ENCODE measurements around the gene TAF1B. TPM values are rescaled to one million over a fixed set of nuclear protein-coding genes. Genes with fewer than 3 reads are reported as not detected.
"Not testable (repeated sequence)": the region's sequence is repeated elsewhere in the genome, so short reads cannot be mapped to it uniquely, and the experiment has no call there.

The TAF1B gene
- total RNA-seq, 2 experiments from 2014 or later = 23.0 to 25.3 TPM

DNA sequence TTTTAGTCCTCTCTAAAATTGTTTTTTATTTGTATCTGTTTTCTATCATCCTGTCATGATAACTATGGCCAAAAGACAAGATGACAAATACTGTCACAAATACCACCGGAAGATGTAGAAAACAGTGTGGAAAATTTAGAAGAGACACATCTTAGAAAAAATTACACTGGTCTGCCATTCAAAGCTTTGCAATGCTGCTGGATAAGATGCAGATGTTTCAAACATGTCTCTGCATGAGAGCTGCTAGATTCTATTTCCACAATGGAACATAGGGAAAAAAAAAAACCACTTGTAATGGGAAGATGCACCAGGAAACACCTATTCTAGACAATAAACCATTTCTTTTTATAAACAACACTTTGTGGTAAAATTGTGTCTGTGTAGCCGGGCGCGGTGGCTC, 5.8 kb upstream of the TAF1B start:
- H3K36me3 Mint-ChIP-seq = no peaks in the 10 kb centered on the region
- DNase-seq = no peak
- H3K27ac Mint-ChIP-seq = no peak overlapping the region
- H3K9me3 Mint-ChIP-seq = no peaks in the 10 kb centered on the region
- peaks cover 2% of the 10 kb centered on the region for H3K4me1 Mint-ChIP-seq
- H3K4me3 Mint-ChIP-seq = no peak overlapping the region
- no peaks in the 10 kb centered on the region for H3K27me3 Mint-ChIP-seq

- H3K4me1 Mint-ChIP-seq = peaks cover 8% of the 10 kb centered on the region
- H3K36me3 Mint-ChIP-seq = no peaks in the 10 kb centered on the region
- no peak for DNase-seq
- H3K27ac Mint-ChIP-seq = no peak overlapping the region
- H3K9me3 Mint-ChIP-seq = no peaks in the 10 kb centered on the region
- no peak overlapping the region for H3K4me3 Mint-ChIP-seq
- H3K27me3 Mint-ChIP-seq = no peaks in the 10 kb centered on the region
These were observed 4.9 kb upstream of the TAF1B start for GRCh38 chr2:9838391-9838790.

DNA sequence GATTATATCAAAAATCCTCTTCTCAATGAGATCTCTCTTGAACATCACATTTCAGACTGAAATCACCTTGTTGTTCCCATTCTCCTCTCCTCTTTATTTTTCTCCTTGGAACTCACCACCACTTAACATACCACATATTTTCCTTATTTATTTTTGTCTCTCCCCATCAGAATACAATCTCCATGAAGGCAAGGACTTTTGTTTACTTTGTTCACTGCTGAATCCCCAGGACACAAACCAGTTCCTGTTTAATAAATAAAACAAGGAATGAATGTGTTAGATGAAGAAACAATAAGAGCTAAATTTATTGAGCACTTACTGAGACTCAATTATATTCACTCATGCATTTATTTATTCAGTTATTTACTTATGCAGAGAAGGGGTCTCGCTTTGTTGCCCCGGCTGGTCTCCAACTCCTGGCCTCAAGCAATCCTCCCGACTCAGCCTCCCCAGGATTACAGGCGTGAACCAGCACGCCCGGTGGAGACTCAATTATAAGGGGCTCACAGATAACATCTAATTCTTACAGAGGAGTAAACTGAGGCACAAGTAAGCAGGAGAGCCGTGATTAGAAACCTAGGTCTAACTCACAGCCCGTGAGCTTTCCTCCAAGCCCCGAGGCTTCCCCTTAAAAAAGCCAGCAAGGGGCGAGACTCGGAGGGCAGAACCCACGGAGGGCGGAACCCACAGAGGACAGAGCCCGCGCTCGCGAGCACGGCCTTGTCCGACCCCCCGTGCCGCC, 616 bp upstream of the TAF1B start:
- H3K9me3 Mint-ChIP-seq = no peaks in the 10 kb centered on the region
- H3K4me3 Mint-ChIP-seq = peak overlapping the region; percentile 83
- no peaks in the 10 kb centered on the region for H3K27me3 Mint-ChIP-seq
- H3K4me1 Mint-ChIP-seq = peaks cover 32% of the 10 kb centered on the region
- peak overlapping the region; percentile 93 for H3K27ac Mint-ChIP-seq
- DNase-seq = no peak
- H3K36me3 Mint-ChIP-seq = peaks cover 4% of the 10 kb centered on the region

- Mint-ChIP-seq H3K36me3 (peaks cover 7% of the 10 kb centered on the region), H3K27me3 (no peaks in the 10 kb centered on the region), H3K4me3 (peak overlapping the region; percentile 83), H3K4me1 (peaks cover 35% of the 10 kb centered on the region), H3K9me3 (no peaks in the 10 kb centered on the region), H3K27ac (peak overlapping the region; percentile 93)
- no peak for DNase-seq
These were observed 786 bp downstream of the TAF1B start for GRCh38 chr2:9844036-9844483.

- Mint-ChIP-seq H3K9me3 (no peaks in the 10 kb centered on the region), H3K36me3 (peaks cover 10% of the 10 kb centered on the region), H3K4me1 (peaks cover 35% of the 10 kb centered on the region), H3K27me3 (no peaks in the 10 kb centered on the region), H3K27ac (peak overlapping the region; percentile 93), H3K4me3 (peak overlapping the region; percentile 83)
- DNase-seq = no peak
These were observed 1.3 kb downstream of the TAF1B start for GRCh38 chr2:9844576-9844975.

- no peak for DNase-seq
- H3K36me3 Mint-ChIP-seq = peaks cover 19% of the 10 kb centered on the region
- H3K27me3 Mint-ChIP-seq = no peaks in the 10 kb centered on the region
- H3K9me3 Mint-ChIP-seq = no peaks in the 10 kb centered on the region
- H3K4me1 Mint-ChIP-seq = peaks cover 35% of the 10 kb centered on the region
- H3K27ac Mint-ChIP-seq = no peak overlapping the region
- H3K4me3 Mint-ChIP-seq = no peak overlapping the region
These were observed 3.3 kb downstream of the TAF1B start for GRCh38 chr2:9846554-9846953.

DNA sequence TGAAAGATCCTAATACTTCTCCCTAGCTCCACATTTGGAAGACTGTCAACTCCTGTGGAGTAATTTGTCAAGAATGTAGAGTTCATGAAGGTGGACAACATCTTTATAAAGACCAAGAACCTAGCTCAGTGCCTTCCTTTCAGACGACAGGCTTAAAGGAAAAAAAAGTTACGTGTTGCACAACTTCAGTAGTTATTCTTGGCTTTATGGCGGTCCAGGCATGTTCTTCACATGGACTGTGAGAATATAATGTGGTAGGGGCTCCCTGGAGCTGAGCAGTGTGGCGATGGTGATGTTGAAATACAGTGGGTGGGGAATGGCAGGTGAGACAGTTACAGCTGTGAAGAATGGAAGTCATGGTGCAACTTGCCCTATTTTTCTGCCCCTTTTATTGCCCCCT, 3.9 kb downstream of the TAF1B start:
- Mint-ChIP-seq H3K36me3 (peaks cover 23% of the 10 kb centered on the region), H3K27me3 (no peaks in the 10 kb centered on the region), H3K27ac (no peak overlapping the region), H3K4me3 (no peak overlapping the region), H3K4me1 (peaks cover 35% of the 10 kb centered on the region), H3K9me3 (no peaks in the 10 kb centered on the region)
- no peak for DNase-seq

GRCh38 chr2:9852881-9853280, 9.6 kb downstream of the TAF1B start:
- H3K4me1 Mint-ChIP-seq = peaks cover 1% of the 10 kb centered on the region
- no peak overlapping the region for H3K27ac Mint-ChIP-seq
- H3K9me3 Mint-ChIP-seq = peaks cover 8% of the 10 kb centered on the region
- H3K36me3 Mint-ChIP-seq = peaks cover 64% of the 10 kb centered on the region
- no peak overlapping the region for H3K4me3 Mint-ChIP-seq
- no peak for DNase-seq
- H3K27me3 Mint-ChIP-seq = no peaks in the 10 kb centered on the region

DNA sequence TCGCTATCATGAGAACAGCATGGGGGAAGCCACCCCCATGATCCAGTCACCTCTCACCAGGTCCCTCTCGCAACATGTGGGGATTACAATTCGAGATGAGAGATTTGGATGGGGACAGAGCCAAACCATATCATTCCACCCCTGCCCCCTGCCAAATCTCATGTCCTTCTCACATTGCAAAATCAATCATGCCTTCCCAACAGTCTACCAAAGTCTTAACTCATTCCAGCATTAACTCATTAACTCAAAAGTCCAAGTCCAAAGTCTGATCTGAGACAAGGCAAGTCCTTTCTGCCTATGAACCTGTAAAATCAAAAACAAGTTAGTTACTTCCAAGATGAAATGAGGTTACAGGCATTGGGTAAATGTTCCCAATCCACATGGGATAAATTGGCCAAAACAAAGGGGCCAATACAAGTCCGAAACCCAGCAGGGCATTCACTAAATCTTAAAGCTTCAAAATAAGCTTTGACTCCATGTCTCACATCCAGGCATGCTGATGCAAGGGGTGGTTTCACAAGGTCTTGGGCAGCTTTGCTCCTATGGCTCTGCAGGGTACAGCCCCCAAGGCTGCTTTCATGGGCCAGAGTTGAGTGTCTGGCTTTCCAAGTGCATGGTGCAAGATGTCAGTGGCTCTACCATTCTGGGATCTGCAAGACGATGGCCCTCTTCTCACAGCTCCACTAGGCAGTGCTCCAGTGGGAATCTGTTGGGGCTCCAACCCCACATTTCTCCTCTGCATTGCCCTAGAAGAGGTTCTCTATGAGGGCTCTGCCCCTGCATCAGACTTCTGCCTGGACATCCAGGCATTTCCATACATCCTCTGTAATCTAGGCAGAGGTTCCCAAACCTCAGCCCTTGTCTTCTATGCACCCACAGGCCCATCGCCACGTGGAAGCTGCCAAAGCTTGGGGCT, 14.8 kb downstream of the TAF1B start:
- Mint-ChIP-seq H3K27me3 (no peaks in the 10 kb centered on the region), H3K27ac (no peak overlapping the region), H3K9me3 (peaks cover 15% of the 10 kb centered on the region), H3K36me3 (peaks cover 83% of the 10 kb centered on the region), H3K4me1 (no peaks in the 10 kb centered on the region), H3K4me3 (no peak overlapping the region)
- no peak for DNase-seq

GRCh38 chr2:9858730-9859068, 15.4 kb downstream of the TAF1B start:
- Mint-ChIP-seq H3K4me1 (no peaks in the 10 kb centered on the region), H3K27me3 (no peaks in the 10 kb centered on the region)

DNA sequence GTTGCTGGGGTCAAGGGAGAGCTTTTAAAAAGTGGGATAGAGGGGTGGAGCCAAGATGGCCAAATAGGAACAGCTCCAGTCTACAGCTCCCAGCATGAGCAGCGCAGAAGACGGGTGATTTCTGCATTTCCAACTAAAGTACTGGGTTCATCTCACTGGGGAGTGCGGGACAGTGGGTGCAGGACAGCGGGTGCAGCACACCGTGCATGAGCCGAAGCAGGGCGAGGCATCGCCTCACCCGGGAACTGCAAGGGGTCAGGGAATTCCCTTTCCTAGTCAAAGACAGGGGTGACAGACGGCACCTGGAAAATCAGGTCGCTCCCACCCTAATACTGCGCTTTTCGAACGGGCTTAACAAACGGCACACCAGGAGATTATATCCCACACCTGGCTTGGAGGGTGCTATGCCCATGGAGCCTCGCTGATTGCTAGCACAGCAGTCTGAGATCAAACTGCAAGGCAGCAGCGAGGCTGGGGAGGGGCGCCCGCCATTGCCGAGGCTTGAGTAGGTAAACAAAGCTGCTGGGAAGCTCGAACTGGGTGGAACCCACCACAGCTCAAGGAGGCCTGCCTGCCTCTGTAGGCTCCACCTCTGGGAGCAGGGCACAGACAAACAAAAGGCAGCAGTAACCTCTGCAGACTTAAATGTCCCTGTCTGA, 17.8 kb downstream of the TAF1B start:
- DNase-seq, H3K27me3 Mint-ChIP-seq, H3K4me3 Mint-ChIP-seq, H3K27ac Mint-ChIP-seq, H3K4me1 Mint-ChIP-seq: not testable (repeated sequence)
- peaks cover 65% of the 10 kb centered on the region for H3K36me3 Mint-ChIP-seq
- H3K9me3 Mint-ChIP-seq = peaks cover 21% of the 10 kb centered on the region

More at GRCh38 chr2:9858730-9859068, 15.4 kb downstream of the TAF1B start:
- Mint-ChIP-seq H3K4me3 (no peak overlapping the region), H3K9me3 (peaks cover 18% of the 10 kb centered on the region), H3K27ac (no peak overlapping the region), H3K36me3 (peaks cover 79% of the 10 kb centered on the region)
- DNase-seq = no peak

- Mint-ChIP-seq H3K4me3 (no peak overlapping the region), H3K36me3 (peaks cover 21% of the 10 kb centered on the region)
These were observed 24.6 kb downstream of the TAF1B start for GRCh38 chr2:9867881-9868280.

GRCh38 chr2:9873337-9873736, 30.1 kb downstream of the TAF1B start:
- no peak overlapping the region for H3K4me3 Mint-ChIP-seq
- H3K27me3 Mint-ChIP-seq = no peaks in the 10 kb centered on the region
- no peaks in the 10 kb centered on the region for H3K4me1 Mint-ChIP-seq
- H3K36me3 Mint-ChIP-seq = peaks cover 34% of the 10 kb centered on the region
- H3K27ac Mint-ChIP-seq = no peak overlapping the region
- no peak for DNase-seq
- no peaks in the 10 kb centered on the region for H3K9me3 Mint-ChIP-seq

More at GRCh38 chr2:9867881-9868280, 24.6 kb downstream of the TAF1B start:
- no peaks in the 10 kb centered on the region for H3K4me1 Mint-ChIP-seq
- H3K27ac Mint-ChIP-seq = no peak overlapping the region
- DNase-seq = no peak
- H3K9me3 Mint-ChIP-seq = peaks cover 6% of the 10 kb centered on the region
- H3K27me3 Mint-ChIP-seq = no peaks in the 10 kb centered on the region

DNA sequence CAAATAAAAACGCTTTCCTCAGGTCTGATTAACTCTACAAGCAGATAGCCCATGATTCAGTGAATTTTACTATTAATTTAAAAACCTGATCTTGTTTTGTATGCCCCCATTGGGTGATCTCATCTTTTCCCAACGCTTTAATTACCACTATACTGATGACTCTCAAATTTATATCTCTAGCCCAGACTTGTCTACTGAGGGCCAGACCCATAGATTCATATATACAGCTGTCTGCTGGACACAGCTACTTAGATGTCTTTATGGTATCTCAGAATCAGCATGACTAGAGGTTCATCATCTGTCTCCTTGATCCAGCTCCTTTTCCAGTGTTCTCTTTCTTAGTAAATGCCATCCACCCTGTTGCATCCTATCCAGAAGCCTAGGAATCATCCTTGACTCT, 33.8 kb downstream of the TAF1B start:
- no peak overlapping the region for H3K4me3 Mint-ChIP-seq
- H3K9me3 Mint-ChIP-seq = no peaks in the 10 kb centered on the region
- no peak overlapping the region for H3K27ac Mint-ChIP-seq
- no peaks in the 10 kb centered on the region for H3K4me1 Mint-ChIP-seq
- H3K36me3 Mint-ChIP-seq = peaks cover 34% of the 10 kb centered on the region
- DNase-seq = no peak
- no peaks in the 10 kb centered on the region for H3K27me3 Mint-ChIP-seq

DNA sequence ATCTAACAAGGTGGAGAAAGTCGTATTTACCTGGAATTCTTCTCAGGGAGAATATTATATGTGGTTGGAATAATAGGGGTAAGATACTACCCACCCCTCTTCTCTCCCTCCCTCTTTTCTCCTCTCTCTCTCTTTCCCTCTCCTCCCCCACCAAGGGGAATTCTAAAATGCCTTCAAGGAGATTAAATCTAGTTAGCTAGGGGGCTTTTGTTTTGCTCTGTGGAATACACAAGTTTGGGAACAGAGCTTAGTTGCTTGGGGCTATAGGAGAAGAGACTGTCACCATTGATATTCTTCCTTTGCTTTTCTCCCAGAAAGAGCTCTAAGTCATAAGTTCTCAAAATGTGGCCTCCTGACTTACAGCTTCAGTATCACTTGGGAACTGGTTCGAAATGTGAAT, 34.5 kb downstream of the TAF1B start:
- H3K9me3 Mint-ChIP-seq = no peaks in the 10 kb centered on the region

More for the DNA sequence above, 34.5 kb downstream of the TAF1B start:
- H3K27ac Mint-ChIP-seq = no peak overlapping the region
- H3K27me3 Mint-ChIP-seq = no peaks in the 10 kb centered on the region
- no peaks in the 10 kb centered on the region for H3K4me1 Mint-ChIP-seq
- no peak for DNase-seq
- H3K36me3 Mint-ChIP-seq = peaks cover 34% of the 10 kb centered on the region
- H3K4me3 Mint-ChIP-seq = no peak overlapping the region
